ENCODE measurements around the gene SFT2D1.

SFT2D1 gene

GRCh38 chr6:166307082-166308032, 35.0 kb downstream of the SFT2D1 start:
- peak; percentile 70 for DNase-seq (ENCODE audit: low spot score)

DNA sequence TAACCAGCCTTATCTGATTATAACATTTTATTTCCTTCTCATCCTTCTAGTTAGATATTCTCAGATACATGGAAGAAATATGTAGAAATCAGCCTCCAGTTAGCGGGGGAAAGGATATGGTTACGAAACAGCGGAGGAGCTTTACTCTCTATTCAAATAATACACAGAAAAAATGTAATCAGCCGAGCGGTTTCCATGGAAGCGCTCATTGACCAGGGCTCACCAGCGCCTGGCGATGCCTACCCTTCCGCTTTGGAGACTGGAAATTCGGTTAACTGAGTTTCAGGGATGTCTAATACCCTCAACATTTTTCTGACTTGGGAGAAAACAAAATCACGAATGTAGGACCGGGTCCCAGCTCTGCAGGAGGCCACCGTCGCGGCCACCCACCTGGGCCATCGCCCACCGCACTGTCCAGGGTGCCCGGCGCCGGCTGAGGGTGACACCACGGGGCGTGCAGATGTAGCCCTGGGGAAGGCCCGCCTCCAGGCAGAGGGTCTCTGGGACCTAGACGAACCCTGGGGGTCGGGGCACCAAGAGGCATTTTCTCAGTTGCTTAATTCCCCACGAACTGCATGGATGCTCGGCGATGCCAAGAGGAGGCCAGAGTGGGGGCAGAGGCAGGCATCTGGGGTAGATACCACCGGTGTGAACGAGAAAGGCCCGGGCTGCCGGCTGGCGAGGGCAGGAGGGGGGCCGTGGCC, 35.8 kb downstream of the SFT2D1 start:
- no peak for DNase-seq (ENCODE audit: low spot score)

DNA sequence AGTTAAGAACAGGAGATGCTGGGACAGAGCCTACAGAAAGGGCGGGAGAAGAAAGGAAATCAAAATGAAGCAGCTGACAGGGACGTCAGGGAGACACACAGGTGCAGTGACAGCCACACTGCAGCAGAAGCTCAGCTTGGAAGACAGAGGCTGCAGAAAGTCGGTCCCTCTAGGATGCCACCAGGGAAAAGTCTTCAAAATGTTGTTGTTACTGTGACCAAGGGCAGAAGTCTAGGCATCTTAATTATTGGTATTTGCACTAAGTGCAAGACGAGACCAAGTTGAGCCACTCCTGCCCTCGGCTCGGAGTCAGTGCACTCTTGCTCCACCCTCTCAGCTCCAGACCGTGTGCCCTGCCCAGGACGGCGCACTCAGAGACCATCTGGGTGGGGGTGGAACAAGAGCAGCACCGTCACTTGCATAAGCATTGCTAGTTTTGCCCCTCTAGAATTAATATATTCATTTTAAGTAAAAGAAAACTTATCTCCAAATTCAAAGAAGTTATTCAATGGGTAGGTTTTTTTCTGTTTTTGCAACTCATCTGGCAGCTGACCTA, 36.7 kb downstream of the SFT2D1 start:
- DNase-seq (ENCODE audit: low spot score) = no peak

GRCh38 chr6:166304106-166304505, 38.2 kb downstream of the SFT2D1 start:
- no peak for DNase-seq (ENCODE audit: low spot score)

DNA sequence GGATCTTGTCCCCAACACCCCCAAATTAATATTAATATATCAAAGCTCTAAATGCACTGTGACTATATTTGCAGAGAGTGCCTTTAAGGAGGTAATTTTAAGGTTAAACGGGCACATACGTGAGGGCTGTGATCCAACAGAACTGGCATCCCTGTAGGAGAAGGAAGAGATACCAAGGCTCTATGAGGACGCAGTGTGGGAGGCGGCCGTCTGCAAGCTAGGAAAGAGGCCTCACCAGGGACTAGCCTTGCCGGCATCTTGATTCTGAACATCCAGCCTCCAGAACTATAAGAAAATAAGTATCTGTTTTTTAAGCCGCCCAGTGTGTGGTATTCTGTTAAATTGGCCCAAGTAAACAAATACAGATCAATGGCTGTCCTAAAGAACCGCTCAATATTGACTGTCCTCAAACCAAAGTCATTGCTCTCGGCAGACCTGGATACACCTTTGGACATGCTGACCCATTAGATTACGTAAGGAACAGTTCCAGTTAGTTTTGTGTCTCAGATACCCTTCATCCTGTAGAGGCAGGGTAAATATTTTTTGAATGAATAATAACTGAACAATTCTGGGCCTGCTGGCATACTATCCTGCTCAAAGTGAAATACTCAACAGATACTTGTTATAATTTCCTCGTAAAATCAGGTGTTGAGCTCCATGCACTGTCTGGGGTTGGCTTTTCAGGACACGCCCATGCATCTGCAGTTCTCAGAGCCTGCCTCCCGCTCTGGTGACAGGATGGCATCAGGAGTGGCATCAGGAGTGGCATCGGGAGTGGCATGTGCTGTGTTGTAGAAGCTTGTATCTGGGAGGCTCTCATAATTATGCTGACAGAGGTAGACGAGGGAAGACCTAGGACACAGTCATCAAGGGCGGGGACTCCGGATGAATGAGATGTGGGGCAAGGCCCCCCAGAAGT, 40.5 kb downstream of the SFT2D1 start:
- no peak for DNase-seq (ENCODE audit: low spot score)

DNA sequence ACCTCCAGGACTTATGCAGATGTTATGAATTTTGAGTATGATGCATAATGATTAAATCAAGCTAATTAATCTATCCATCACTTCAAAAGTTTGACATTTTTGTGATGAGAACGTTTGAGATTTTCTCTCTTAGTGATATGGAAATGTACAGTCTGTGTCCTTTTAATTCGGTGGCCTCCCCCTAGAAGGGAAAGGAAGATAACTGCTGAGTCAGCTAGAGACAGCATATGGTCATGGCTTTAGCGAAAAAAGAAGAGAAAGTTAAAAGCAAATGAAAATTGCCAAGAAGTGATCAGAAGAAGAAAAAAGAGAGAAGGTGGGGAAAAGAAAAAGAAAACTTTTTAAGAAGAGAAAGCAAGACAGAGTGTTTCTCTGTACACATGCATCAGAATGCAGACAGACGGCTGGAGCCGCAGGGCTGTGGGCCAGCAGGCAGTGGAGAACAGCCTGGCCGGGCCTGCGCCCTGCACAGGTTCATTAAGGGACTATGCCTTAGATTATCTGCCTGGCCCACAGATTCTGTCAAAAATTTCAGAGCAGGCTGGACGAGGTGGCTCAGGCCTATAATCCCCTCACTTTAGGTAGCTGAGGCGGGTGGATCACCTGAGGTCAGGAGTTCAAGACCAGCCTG, 41.9 kb downstream of the SFT2D1 start:
- DNase-seq (ENCODE audit: low spot score) = no peak

DNA sequence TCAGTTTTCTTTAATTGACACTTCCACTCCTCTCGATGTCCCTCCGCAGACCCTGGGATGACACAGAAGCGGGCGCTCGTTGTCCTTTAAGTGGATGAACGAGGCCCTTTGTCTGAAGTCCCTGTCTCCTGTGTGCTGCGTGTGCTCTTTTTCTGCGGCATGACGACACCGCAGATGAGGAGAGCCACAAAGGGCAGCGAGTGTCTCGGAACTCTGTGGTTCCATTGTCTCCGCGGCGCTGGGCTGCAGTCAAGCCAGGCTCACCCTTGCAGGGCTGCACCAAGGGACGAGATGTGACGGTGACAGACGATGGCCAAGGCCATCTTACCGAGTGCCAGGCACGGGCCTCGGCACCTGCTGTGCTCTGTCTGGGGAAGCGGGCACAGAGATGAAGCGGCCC, 44.7 kb downstream of the SFT2D1 start:
- no peak for DNase-seq (ENCODE audit: low spot score)

GRCh38 chr6:166296035-166296883, 46.1 kb downstream of the SFT2D1 start:
- DNase-seq (ENCODE audit: low spot score) = no peak

DNA sequence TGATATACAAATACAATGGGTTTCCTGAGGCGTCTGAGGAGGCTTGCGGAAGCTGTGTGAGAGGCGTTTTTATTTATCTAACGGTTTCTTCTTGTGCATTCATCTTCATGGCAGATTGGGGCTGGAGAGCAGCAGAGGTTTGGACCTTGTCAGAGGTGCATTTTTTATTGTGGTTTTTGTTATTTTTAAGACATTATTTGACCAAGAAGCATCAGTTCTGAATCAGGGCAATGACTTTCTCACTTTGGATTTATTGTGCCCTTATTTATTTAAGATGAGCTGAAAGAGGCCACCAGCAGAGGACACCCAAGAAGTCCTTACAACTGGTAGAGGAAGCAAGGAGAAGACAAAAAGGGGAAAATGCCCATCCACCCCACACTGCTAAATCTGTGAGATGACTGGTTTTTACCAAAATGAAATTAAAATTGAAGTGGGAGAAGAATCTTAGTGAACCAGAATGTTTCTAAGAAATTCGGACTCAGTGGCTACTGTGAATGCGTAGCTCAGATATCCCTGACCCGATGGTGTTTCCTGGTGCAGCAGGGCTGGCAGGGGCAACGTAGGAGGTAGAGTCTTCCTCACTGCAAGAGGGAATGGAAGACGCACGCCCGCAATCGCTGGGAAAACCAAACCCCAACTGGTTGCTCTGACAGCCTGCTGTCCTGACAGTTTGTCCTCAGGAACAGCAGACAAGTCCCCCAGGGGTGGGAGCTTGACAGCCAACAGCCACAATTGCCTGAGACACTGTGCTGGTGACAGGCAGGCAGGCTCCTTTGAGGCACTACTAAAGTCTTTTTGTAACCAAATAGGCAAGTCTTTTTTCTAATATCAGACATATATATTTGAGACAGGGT, 48.4 kb downstream of the SFT2D1 start:
- DNase-seq (ENCODE audit: low spot score) = no peak

DNA sequence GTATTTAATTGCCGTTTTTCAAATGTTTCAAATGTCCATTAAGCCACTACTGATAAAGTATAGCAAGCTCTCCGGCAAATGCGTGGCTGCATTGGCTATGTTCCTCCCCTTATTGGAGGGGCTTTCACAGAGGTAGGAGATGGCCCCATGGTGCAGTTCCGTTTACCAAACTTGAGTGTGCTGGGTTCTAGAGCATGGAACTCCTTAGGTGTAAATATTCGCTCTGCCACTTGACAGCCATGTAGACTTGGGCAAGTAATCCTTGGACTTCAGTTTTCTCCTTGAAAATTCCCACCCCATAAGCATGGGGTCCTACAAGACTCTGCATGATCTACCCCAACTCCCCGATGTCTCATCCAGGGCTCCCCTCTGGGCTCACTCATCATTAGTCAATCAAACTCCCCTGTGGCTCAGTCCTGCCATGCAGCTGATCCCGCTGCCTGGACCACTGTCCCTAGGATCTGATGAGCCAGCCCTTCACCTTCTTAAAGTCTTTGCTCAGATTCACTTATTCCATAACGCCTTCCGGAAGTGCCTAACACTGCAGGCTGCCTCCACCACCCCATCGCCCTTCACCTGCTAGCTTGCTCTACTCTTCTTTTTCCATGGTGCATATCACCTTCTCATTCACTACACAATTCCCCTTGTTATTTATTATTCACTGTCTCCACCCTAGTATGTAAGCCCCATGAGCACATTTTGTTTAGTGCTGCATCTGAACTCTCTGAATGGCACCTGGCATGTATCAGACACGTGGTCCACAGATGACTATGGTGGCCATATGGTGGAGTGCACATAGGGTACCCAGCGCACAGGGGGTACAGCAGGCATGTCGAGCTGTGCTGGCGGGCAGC, 52.9 kb downstream of the SFT2D1 start:
- DNase-seq (ENCODE audit: low spot score) = no peak

DNA sequence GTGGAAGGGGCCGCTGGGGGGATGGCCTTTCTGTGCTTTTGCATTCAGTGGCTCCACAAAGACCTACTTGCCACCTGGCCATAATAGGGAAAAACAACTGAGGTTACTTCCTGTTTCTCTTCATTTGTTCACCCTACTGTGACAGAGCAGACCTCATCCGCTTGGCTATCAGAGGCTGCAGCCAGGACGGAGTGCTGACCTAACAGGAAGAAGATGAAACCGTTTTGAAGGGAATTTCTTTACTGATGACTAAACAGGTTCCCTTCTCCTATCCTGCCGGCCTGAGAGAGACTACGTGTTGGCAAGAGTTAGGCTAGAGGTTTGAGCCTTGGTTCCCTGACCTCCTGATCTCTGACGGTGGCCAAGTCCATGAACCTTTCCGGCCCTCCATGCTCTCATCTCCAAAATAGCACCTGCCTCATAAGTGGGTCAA, 55.5 kb downstream of the SFT2D1 start:
- no peak for DNase-seq (ENCODE audit: low spot score)

GRCh38 chr6:166285233-166285632, 57.1 kb downstream of the SFT2D1 start:
- no peak for DNase-seq (ENCODE audit: low spot score)

GRCh38 chr6:166284640-166285039, 57.7 kb downstream of the SFT2D1 start:
- DNase-seq (ENCODE audit: low spot score) = no peak

DNA sequence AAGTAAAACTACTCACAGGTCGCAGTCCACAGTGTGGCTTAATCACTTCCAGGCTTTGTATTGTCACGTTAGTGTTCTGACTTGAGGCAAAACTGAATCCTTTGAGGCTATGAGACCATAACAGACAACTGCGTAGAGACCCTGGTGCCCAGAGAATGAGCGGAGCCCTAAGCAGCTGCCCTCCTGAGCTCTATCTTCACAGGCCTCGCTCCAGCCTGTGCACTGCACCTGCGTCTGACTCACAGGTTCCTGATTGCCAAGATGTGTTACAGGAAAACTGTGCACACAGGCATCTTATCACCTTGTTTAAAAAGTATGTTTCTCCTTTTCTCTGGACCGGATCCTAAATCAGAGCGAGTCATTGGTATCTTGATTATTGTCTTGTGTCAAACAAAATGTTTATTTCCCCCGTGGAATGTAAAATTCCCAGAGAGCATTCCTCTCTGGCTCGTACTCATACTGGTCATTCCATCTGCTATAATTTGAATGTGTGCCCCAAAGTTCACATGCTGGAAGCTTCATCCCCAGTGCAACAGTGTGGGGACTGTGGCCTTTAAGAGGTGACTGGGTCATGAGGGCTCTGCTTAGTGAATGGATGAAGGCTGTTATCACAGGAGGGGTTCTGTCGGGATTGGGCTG, 59.8 kb downstream of the SFT2D1 start:
- DNase-seq (ENCODE audit: low spot score) = no peak

- DNase-seq (ENCODE audit: low spot score) = no peak
Measured at GRCh38 chr6:166281104-166281503, 61.2 kb downstream of the SFT2D1 start.

DNA sequence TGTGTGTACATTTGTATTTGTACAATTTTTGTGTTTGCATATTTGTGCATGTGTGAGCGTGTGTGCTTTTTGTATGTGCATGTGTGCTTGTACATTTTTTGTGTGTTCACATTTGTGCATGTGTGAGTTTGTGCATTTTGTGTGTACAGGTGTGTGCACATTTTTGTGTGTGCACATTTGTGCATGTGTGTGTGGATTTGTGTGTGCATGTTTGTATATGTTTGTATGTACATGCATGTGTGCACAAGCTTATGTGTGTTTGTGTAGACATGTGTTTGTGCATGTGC, 63.0 kb downstream of the SFT2D1 start:
- no peak for DNase-seq (ENCODE audit: low spot score)

DNA sequence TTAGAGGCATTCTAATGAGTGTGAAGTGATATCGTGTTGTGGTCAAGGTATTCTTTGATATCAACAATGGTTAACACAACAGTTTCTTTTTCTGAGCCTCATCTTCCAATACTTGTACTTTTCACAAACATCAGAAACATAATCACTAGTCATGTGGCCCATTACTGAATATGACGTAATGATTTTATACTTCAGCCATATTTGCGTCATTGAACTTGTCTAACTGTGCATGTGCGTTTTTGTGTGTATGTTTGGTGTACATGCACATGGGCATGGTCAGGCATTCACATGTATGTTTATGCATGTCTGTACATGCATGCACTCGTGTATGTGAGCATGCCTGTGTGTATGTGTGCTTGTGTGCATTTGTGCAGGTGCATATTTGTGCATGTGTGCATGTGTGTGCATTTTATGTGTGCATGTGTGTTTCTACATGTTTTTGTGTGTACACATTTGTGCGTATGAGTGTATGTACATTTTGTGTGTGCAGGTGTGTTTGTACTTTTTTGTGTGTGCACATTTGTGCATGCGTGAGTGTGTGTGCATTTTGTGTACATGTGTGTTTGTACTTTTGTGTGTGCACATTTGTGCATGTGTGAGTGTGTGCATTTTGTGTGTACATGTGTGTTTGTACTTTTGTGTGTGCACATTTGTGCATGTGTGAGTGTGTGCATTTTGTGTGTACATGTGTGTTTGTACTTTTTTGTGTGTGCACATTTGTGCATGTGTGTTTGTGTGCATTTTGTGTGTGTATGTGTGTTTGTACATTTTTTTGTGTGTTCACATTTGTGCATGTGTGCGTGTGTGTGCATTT, 63.6 kb downstream of the SFT2D1 start:
- no peak for DNase-seq (ENCODE audit: low spot score)
